Colonic mucosa (tissue), 4 donors: ENCODE measurements around the gene ZNF273. TPM values are rescaled to one million over a fixed set of nuclear protein-coding genes. Genes with fewer than 3 reads are reported as not detected.
A peak's percentile ranks its signal among the peaks of the same experiment; 100 is the strongest.
"Not testable (repeated sequence)": the region's sequence is repeated elsewhere in the genome, so short reads cannot be mapped to it uniquely, and the experiment has no call there.

ENCODE experiments used
- DNase-seq: peaks from one replicate; pipeline ENCODE4 v3.0.0-alpha.2; 2020
- H3K27ac ChIP-seq: fragments of 200-600 bp; one replicate; pipeline ENCODE4 v1.8.0; 2021
- H3K27me3 ChIP-seq: fragments of 200-600 bp; one replicate; pipeline ENCODE4 v1.8.0; 2021
- H3K36me3 ChIP-seq: fragments of 200-600 bp; one replicate; pipeline ENCODE4 v1.8.0; 2021
- H3K4me1 ChIP-seq: fragments of 200-600 bp; one replicate; pipeline ENCODE4 v1.8.0; 2021; ENCODE audit warnings: mild to moderate bottlenecking
- H3K4me3 ChIP-seq: fragments of 200-600 bp; one replicate; pipeline ENCODE4 v1.8.0; 2021
- H3K9ac ChIP-seq, 2 donors: one replicate each; pipeline ENCODE4 v1.7.0; 2013; ENCODE audit warnings: control low read depth in 2 of 2, low read depth in 2 of 2, low read length in 2 of 2
- H3K9me3 ChIP-seq: fragments of 200-600 bp; one replicate; pipeline ENCODE4 v1.8.0; 2021
- CTCF ChIP-seq: fragments of 200-600 bp; IDR thresholded peaks from one replicate; pipeline ENCODE4 v1.8.0; 2022; ENCODE audit warnings: antibody characterized with exemption, mild to moderate bottlenecking
- intact Hi-C: fragments of 100-400 bp; cut with DNase I; formaldehyde crosslinking; loops from one replicate; pipeline ENCODE4 v1.14.1; 2022
- total RNA-seq, 2 donors: library from RNA; stranded (reverse); fragmentation: NEBNext Ultra II Directional in 1 of 2; extraction: Animal tissue kit (Norgen Biotek cat#: 25700) in 1 of 2; gene quantifications; one replicate each; pipeline ENCODE4 v1.2.1, GENCODE V29; 2021
- donor health status: healthy.
- donor health status: DM: no; HTN: no; CAD: no.
- donor health status: DM: no; HTN: no; CAD: no.

ZNF273 gene
- total RNA-seq, 2 donors from 2014 or later, result 5.0 to 7.1 TPM

- intact Hi-C loops, result no loop called here
- peak; percentile 60 for DNase-seq
- Histone ChIP-seq H3K27me3 (no peaks in the 10 kb centered on the region), H3K9me3 (no peaks in the 10 kb centered on the region), H3K4me3 (peak overlapping the region; percentile 63), H3K27ac (no peak overlapping the region), H3K4me1 (no peaks in the 10 kb centered on the region), H3K36me3 (no peaks in the 10 kb centered on the region), H3K9ac (peak overlapping the region; percentile 68 to 81)
- TF ChIP-seq CTCF, result no peak
Measured at GRCh38 chr7:64888901-64889685, 14.0 kb upstream of the ZNF273 start.

- peak overlapping the region; percentile 63 for H3K4me3 ChIP-seq
- peak; percentile 14 for DNase-seq
Measured at GRCh38 chr7:64889686-64890162, 13.3 kb upstream of the ZNF273 start.

GRCh38 chr7:64890273-64890672 is 12.8 kb upstream of the ZNF273 start:
- peak; percentile 12 for DNase-seq
- H3K4me1 ChIP-seq, H3K27me3 ChIP-seq, H3K27ac ChIP-seq, H3K9me3 ChIP-seq, intact Hi-C loops, H3K9ac ChIP-seq, H3K4me3 ChIP-seq, H3K36me3 ChIP-seq: not testable (repeated sequence)

More at GRCh38 chr7:64889686-64890162, 13.3 kb upstream of the ZNF273 start:
- Histone ChIP-seq H3K27ac (no peak overlapping the region), H3K27me3 (no peaks in the 10 kb centered on the region), H3K9ac (peak overlapping the region; percentile 68 to 81), H3K9me3 (no peaks in the 10 kb centered on the region), H3K4me1 (no peaks in the 10 kb centered on the region), H3K36me3 (no peaks in the 10 kb centered on the region)
- TF ChIP-seq CTCF, result no peak
- intact Hi-C loops, result no loop called here

GRCh38 chr7:64890761-64891362 is 12.2 kb upstream of the ZNF273 start:
- H3K4me3 ChIP-seq, result no peak overlapping the region
- no peak for TF ChIP-seq CTCF

GRCh38 chr7:64891363-64892081 is 11.6 kb upstream of the ZNF273 start:
- DNase-seq, H3K9me3 ChIP-seq, H3K36me3 ChIP-seq, H3K4me1 ChIP-seq, H3K4me3 ChIP-seq, H3K27me3 ChIP-seq, intact Hi-C loops, H3K9ac ChIP-seq, H3K27ac ChIP-seq: not testable (repeated sequence)

More at GRCh38 chr7:64890761-64891362, 12.2 kb upstream of the ZNF273 start:
- no peak overlapping the region for H3K9ac ChIP-seq
- no peaks in the 10 kb centered on the region for H3K4me1 ChIP-seq
- H3K36me3 ChIP-seq, result no peaks in the 10 kb centered on the region
- H3K9me3 ChIP-seq, result no peaks in the 10 kb centered on the region
- no peaks in the 10 kb centered on the region for H3K27me3 ChIP-seq
- no peak for DNase-seq
- H3K27ac ChIP-seq, result no peak overlapping the region
- intact Hi-C loops, result no loop called here

GRCh38 chr7:64892116-64892515 is 11.0 kb upstream of the ZNF273 start:
- no peaks in the 10 kb centered on the region for H3K9me3 ChIP-seq
- no peak overlapping the region for H3K4me3 ChIP-seq
- no peaks in the 10 kb centered on the region for H3K4me1 ChIP-seq
- no peak overlapping the region for H3K9ac ChIP-seq
- intact Hi-C loops, result no loop called here
- no peaks in the 10 kb centered on the region for H3K36me3 ChIP-seq
- no peak for DNase-seq
- no peaks in the 10 kb centered on the region for H3K27me3 ChIP-seq
- no peak overlapping the region for H3K27ac ChIP-seq
- no peak for TF ChIP-seq CTCF
